GM19372 (cell line): Measurements from ENCODE around the gene LORICRIN.

Experiments
- ATAC-seq: cut with Tn5 transposase; IDR thresholded peaks from one replicate; pipeline ENCODE4 v1.9.1; 2021; ENCODE audit warnings: mild to moderate bottlenecking, low read depth, moderate library complexity; ENCODE audit not compliant: unreplicated experiment

Gene LORICRIN

DNA sequence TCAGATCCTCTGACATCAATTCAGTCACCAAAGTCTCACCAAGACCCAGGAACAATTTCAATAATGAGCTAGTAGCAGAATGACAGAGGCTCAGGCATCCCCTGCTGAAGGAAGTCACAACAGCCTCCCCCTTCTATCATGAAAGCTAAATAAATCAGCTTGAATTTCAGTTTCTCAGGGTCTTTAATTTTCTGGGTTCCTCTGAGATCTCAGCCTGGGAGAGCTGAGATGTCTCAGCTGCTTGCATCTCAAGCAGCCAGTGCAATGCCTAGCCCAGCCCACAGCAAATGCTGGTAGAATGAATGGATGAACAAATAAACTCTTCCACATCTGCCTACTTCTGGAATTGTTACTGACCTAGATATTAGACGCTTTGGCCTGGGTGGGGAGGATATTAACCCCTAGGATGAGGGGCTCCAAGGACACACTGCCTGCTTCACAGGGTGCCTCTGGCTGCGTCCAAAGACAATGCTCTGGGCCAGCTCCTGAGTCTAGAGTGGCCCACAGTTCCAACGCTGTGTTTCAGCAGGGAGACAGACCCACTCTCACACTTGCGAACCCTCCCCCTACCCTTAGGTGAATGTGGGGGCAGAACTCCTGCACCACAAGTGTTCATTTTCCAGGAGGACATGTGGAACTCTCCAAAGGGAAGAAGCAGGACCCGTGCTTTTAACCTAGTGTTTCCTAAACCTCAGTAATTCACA is 11.2 kb upstream of the LORICRIN start:
- ATAC-seq = no peak

DNA sequence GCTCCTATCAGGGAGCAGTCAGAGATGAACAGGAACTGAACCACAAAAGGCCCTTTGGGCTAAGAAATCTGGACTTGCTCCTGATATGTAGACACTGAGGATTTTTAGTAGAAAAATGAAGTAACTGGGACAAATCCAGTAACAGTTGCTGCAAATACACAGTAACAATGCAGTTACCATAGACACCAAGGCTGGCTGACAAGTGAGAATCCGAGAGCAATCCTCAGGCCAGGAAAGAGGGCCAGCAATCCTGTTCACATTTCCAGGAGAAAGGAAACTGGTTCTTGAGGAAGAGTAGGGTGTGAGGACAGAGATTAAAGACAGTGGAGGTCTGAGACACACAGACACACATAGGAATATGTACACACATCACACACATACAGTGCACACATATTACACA is 9.3 kb upstream of the LORICRIN start:
- no peak for ATAC-seq

DNA sequence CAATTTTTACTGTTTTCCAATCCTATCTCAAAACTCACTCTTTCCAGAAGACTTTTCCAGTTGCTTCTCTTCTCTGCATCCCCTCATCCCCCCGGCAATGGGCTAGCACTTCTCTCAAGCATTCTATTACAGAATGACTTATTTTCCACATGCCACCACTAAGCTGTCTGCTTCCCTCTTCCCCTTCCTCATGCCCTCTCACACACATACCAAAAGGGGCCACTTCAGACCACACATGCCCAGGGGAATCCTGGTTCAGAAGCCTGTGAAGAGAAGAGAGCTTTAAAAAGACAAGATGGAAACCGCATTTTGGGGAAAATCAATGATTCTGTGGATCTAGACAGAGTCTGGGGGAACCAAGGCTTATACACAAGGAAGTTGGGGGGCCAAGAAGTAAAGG is 8.4 kb upstream of the LORICRIN start:
- no peak for ATAC-seq

DNA sequence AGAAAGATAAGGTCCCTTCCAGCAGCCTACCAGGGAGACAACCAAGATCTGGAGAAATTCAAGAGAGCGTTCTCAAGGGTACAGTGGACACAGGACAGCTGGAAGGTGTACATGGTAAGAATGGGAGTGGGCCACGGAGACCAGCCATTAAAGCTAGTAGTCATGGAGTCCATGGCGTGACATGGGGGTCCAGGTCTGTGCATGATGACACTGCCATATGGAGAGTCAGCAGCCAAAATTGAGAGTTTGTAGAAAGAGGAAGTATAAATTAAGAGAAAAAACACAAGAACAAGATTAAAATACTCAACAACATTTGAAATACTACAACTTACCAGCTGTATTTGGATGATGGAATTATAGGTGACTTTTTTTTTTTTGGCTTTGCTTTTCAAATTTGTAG is 7.9 kb upstream of the LORICRIN start:
- no peak for ATAC-seq

DNA sequence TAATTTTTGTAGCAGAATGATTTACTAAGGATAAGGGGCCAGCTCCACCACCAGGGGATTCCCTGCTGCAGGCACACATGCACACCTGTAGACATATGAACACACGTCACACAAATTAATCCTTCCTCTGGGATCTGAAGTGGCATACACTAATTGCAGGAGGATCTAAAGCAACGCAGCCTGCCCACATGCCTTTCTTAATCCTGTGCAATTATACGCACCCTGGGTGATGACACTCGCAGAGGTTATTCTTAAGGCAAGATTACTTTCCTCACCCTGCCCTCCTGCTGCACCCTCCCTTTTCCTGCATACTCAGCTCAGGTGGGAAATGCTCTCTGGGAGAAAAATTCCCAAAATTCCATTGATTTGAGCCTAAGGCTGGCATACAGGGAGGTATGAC is 7.5 kb upstream of the LORICRIN start:
- ATAC-seq = no peak

DNA sequence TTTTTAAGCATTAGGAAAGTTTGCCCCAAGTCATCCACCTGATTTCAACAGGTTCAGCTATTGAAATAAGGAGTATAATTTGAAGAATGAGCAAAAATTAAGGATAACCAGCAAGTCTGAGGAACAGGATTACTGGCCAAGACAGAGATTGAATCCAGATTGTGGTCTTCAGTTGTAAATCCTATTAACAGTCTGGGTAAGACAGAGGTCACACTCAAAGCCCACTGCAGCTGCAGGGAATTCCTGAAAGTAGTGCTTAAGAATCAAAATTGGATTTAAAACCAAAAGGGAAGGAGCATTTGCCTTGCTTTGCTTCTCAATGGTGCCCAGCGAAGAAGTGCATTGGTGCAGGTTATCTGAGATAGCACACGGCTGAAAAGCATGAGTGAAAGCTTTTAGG is 6.4 kb upstream of the LORICRIN start:
- no peak for ATAC-seq

DNA sequence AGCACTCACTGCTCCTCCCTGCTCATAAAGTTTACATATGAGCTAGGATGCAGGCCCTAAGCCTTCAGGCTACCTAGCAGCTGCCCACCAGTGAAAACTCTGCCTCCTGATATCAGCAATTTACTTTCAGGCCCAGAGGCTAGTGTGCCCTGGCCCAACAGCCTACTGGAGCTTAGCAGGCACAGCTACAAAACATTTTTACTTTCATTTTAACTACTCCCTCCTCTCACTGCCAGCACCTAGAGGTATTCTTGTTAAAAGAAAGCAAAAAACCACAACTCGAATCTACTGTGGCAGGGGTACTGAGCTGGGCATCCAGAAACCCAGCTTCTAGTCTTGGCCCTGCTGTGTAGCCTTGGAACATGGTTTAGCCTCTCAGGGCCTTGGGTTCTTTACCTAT is 5.8 kb upstream of the LORICRIN start:
- ATAC-seq = no peak

DNA sequence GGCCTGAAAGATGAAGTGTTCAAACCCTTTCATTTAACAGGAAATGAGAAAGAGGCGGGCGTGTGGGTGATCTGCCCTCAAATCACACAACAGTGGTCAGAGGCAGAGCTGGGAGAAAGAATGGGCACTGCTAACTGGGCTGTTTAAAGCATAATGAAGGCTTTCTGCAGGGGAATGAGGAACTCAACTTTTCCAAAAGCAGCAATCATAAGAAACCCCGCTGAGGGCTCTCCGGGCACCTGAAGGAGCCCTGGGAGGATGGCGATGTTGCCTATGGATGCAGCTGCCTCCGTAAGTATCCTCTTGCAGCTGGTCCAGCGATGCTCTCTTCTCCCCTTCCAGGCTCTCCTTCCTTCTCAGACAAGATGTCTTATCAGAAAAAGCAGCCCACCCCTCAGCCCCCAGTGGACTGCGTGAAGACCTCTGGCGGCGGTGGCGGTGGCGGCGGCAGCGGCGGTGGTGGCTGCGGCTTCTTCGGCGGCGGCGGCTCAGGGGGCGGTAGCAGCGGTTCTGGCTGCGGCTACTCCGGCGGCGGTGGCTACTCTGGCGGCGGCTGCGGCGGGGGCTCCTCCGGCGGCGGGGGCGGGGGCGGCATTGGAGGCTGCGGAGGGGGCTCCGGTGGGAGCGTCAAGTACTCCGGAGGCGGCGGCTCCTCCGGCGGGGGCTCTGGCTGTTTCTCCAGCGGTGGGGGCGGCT is 1.2 kb downstream of the LORICRIN start:
- ATAC-seq = no peak

DNA sequence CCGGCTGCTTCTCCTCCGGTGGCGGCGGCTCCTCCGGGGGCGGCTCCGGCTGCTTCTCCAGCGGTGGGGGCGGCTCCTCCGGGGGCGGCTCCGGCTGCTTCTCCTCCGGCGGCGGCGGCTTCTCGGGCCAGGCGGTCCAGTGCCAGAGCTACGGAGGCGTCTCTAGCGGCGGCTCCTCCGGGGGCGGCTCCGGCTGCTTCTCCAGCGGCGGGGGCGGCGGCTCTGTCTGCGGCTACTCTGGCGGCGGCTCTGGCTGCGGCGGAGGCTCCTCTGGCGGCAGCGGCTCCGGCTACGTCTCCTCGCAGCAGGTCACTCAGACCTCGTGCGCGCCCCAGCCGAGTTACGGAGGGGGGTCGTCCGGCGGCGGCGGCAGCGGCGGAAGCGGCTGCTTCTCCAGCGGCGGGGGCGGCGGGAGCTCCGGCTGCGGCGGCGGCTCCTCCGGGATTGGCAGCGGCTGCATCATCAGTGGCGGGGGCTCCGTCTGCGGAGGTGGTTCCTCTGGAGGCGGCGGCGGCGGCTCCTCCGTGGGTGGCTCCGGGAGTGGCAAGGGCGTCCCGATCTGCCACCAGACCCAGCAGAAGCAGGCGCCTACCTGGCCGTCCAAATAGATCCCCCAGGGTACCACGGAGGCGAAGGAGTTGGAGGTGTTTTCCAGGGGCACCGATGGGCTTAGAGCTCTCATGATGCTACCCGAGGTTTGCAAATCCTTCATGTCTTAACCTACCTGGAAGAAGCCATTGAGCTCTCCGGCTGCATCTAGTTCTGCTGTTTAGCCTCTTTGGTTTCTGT is 2.0 kb downstream of the LORICRIN start:
- ATAC-seq = no peak

DNA sequence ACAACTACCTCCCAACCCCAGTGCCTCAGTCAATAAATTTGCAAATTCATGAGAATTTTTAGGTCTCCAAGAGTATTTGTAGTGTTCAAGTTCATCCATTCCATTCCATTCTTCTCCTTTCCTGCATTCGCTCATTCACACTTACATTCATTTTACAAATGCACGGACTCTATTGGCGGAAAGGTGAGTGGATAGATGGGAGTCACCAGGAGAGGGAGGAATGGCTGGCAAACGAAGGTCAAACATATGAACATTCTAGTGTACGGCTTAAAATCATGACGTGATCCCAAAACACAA is 2.5 kb downstream of the LORICRIN start:
- no peak for ATAC-seq

DNA sequence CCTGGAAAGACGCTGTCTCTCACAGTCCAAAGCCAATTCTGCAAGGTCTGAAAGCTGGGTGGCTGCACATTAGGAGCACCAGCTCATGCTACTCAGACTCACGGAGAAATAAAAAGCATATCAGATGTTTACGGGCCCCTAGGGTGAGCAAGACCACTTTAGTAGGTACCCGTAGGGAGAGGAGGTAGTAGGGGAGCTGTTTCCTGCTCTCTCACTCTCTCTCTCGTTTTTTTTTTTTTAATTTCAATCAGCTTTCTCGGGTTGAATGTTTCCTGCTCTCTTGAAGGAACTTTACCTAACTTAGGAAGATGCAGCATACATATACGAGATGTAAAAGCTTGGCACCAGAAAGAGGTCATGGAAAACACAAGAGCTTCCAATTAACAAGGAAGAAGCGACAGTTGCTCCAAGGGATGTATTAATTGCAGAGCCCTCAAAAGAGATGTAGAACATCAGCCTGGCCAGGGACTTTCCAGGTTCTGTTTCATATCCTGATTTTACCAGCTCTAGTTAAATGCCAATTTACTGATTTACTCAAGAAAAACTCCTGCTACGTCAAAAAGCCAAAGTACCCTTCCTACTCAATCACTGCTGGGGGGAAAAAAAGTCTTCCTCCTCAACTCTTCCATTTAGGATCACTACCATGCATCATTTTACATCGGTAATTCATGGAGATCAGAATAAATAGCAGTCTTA is 3.1 kb downstream of the LORICRIN start:
- no peak for ATAC-seq

DNA sequence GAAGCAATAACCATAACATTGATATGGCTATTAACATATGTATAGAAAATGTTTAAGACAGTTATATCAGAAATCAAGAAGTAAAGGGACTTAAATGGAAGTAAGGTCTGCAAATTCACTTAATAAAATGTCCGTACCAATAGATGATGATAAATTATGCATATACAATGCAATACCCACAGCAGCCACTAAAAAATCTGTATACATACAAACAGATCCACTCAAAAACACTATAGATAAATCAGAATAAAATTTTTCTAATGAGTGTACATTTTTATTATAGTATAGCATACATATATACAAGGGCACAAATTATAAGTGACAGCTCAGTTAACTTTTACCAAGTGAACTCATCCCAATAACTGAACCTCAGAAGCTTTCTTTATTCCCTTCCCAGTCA is 6.0 kb downstream of the LORICRIN start:
- ATAC-seq = no peak

DNA sequence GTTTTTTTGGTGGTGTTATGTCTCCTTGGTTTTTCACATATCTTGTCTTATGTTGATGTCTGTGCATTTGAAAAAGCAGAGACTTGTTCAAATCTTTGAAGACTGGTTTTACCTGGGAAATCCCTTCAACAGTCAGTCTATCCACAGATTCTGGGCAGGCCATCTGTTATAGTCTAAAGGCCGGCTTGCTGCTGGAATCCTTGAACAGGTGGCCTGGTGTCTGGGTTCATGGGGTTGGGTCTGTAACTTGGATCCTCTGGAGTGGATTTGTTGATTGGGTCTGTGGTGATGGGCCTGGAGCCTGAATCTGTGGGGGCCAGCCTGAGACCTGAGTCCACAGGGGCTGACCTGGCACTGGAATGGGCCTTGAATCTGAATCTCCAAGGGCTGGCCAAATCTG is 12.2 kb downstream of the LORICRIN start:
- no peak for ATAC-seq

DNA sequence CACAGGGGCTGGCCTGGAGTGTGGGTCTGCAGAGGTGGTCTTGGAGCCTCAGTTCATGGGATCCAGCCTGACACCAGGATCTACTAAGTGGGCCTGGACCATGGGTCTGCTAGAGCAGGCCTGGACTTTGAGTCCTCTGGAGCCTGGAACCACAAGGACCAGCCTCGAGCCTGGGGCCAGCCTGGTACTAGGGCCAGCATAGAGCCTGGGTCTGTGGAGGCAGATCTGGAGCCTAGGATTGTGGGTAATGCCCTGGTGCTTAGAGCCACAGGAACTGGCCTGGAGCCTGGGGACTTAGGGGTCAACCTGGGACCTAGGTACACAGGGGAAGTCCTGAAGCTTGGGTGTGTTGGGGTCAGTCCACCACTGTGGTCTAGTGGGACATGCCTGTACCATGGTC is 12.7 kb downstream of the LORICRIN start:
- no peak for ATAC-seq

DNA sequence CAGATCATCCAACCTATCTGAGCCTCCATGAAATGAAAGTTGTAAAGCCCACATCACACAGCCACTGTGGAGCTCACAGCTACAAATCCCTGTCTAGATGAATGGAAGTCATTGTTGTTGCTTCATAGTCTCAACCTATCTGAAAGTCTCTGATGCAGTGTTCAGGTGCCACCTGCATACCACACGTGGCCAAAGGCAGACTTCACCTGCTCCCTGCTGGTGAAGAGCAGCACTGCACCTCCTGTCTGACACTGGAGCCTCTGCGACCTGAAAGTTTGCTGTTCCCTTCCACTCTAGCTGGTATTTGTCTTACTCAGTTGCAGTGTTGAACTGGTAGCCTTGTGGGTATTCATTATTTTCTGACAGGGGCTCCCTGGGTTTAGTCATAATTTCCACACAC is 18.4 kb downstream of the LORICRIN start:
- ATAC-seq = peak; percentile 97

DNA sequence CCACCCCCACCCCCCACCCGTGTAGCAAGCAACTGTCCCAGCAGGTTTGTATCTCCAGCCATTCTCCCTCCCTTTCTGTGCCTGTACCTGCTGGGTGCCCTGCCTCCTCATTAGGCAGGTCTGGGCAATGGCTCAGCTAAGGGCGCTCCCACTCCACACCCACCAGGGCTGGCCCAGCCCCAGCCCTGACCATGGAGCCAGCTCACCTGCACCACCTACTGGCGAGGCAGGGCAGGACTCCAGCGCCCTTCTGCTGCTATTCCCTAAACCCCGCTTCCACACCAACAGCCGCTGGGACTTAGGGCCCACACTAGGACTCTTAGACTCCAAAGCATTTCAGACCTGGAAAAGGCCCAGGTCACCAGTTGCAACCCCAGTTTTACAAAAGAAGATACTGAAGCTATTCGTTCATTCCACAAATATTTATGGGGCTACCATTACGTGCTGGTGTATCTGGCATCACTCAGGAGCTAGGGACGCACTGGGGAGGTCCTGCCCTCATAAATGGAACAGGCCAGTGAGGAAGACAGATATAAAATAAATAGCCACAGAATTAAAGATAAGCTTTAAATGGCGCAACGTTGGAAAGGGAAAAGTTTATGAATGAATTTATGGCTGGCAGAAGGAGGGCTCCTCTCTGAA is 29.3 kb downstream of the LORICRIN start:
- no peak for ATAC-seq

DNA sequence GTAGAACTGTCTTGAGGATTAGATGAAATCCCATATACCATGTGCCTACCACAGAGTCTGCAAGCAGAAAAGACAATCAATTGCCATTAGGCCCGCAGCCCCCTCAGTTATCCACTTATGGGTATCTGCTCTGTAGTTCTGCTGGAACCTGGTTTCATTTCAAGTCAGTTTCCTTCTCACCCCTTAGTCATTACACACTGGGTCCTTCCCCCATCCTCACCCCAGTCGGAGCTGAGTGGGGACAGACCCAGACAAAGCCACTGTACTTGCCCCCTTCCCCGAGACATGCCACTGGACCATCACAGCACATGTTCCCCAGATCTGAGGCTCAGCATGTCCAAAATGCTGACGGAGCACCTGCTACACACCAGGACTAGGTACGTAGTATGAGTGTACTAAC is 32.0 kb downstream of the LORICRIN start:
- ATAC-seq = no peak

DNA sequence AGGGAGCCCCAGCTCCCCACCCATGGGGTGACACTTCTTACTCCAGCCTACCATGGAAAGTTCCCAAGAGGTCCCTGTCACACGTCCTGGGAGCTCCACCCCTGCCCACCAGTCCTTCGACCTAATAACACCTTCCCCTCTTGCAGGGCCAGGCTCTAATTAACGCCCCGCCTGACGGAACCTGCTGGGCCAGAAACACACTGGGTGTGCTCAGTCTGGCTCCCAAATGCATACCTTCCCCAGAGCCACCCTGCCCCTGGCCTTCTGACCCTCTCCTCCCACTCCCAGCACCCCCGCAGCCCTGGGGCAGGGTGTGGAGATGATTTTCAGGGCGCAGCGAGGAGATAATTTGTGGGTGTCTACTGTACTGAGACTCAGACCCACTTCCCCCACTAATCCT is 32.7 kb downstream of the LORICRIN start:
- ATAC-seq = no peak

DNA sequence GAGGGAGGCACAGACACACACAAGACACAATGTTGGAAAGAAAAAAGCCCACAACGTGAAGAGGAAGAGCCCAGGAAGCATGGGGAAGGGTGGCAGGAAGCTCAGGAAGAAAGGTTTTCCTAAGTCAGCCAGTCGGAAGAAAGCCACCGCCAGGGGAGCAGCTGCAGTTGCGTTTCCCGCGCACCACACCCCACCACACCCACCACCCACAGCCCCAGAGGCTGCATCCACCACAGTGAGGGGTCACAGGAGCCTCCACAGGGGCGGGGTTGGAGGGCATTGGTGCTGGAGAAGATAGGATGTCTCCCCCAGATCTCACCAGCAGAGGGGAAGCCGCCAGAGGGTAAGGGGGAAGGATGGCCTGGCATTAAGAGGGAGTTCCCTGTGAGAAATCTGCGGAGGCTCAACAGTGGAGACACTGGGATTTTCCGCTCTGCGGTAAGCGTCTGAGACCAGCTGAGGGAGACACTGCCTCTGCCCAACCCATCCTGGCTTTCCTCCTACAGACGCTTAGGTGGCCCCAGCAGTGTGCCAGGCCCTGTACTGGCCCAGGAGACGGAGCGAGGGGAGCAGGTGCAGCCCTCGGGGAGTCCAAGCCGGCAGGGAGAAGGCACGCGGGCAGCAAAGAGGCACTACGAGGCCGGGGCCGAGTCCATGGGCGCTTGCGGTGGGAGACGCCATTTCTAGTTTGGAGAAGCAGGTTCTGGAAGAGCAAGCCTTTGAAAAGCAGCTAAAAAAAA is 33.4 kb downstream of the LORICRIN start:
- no peak for ATAC-seq

DNA sequence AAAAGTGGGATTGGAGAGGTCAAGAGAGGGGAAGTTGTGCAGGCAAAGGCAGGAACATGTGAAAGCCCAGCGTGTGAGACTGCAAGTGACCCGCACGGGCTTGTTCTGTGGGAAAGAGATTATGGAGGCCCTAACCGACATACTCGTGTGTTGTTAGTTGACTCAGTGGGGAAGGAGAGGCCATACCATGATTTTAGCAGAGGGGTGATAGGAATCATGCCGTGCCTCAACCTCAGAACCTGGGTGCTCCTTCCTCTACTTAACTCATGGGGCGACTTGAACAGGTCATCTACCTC is 33.9 kb downstream of the LORICRIN start:
- ATAC-seq = no peak
